ENCODE data around the gene MARK3.

Gene MARK3

DNA sequence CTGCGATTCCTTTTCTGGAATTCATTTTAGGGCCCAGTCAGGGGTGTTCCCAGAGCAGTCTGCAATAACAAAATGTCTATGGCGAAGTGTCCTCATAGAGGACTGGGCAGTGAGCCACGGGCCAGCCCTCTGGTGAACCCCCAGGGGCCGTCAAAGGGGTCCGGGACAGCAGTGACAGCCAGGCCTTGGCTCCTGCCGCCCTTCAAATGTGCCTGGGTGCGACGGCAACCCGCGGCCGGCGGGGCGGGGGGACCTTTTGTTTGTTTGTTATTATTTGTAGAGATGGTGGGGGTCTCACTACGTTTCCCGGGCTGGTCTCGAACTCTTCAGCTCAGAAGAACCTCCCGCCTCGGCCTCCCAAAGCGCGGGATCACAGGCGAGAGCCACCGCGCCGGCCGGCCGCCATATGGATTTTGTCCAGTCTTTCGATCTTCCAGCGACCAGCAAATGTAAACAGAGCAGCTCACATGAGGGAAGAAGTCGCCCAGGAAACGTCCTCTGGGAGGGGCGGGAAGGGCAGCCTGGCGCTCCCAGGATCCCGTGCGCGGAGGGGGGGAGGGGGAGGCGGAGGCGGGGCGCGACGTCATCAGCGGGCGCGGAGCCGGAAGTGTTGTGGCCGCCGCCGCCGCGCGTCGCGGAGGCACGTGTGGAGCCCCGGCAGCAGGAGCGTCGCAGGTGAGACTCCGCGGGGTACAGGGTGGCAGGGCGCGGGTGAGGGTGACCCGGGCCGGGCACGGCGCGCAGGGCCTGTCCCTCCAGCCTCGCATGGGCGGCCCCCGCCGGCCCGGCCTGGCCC is 143.6 kb downstream of the MARK3 start, which contains the start of gene TRMT61A:
TRMT61A (plus strand) TSS at position 610 of the 796 bp plus-strand sequence. CDS start 783 bp downstream, outside the sequence.
- no peak for TF ChIP-seq CTCF (IDR thresholded peaks at IDR 0.05; ENCODE audit: insufficient read depth, low read depth, low read length, missing control alignments)
- peak within 1 kb of the TSS; percentile 67 for H3K4me3 ChIP-seq (ENCODE audit: low read depth, low read length)
- peak; percentile 87 for DNase-seq (ENCODE audit: low read depth)

GRCh38 chr14:103529383-103530365 is 144.5 kb downstream of the MARK3 start:
- TF ChIP-seq CTCF (IDR thresholded peaks at IDR 0.05; ENCODE audit: insufficient read depth, low read depth, low read length, missing control alignments), result no peak
- no peak for DNase-seq (ENCODE audit: low read depth)
- peak overlapping the region; percentile 67 for H3K4me3 ChIP-seq (ENCODE audit: low read depth, low read length)

DNA sequence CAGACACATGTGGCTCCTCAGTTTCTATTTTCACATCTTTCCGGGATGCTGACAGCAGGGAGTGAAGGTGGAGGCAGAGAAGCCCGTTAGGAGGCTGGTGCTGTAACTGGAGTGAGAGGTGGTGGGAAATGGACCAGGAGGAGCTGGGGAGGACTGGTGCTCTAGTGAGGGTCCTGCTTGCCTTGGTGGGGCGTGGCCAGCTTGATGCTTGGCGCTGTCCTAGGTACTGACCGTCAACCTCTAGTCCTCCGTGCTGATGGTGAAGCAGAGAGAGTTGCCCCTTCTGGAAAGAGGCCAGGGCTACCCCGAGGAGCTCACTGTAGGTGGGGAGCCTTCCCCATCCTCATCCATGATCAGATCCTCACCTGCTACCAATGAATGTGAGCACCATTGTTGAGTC is 145.2 kb downstream of the MARK3 start:
- no peak for DNase-seq (ENCODE audit: low read depth)
- H3K4me3 ChIP-seq (ENCODE audit: low read depth, low read length), result peak overlapping the region; percentile 67; the same call in 1 of the 2 replicates
- no peak for TF ChIP-seq CTCF (IDR thresholded peaks at IDR 0.05; ENCODE audit: insufficient read depth, low read depth, low read length, missing control alignments)

GRCh38 chr14:103530831-103531230 is 145.6 kb downstream of the MARK3 start:
- no peak for DNase-seq (ENCODE audit: low read depth)
- TF ChIP-seq CTCF (IDR thresholded peaks at IDR 0.05; ENCODE audit: insufficient read depth, low read depth, low read length, missing control alignments), result no peak
- H3K4me3 ChIP-seq (ENCODE audit: low read depth, low read length), result no peak overlapping the region

DNA sequence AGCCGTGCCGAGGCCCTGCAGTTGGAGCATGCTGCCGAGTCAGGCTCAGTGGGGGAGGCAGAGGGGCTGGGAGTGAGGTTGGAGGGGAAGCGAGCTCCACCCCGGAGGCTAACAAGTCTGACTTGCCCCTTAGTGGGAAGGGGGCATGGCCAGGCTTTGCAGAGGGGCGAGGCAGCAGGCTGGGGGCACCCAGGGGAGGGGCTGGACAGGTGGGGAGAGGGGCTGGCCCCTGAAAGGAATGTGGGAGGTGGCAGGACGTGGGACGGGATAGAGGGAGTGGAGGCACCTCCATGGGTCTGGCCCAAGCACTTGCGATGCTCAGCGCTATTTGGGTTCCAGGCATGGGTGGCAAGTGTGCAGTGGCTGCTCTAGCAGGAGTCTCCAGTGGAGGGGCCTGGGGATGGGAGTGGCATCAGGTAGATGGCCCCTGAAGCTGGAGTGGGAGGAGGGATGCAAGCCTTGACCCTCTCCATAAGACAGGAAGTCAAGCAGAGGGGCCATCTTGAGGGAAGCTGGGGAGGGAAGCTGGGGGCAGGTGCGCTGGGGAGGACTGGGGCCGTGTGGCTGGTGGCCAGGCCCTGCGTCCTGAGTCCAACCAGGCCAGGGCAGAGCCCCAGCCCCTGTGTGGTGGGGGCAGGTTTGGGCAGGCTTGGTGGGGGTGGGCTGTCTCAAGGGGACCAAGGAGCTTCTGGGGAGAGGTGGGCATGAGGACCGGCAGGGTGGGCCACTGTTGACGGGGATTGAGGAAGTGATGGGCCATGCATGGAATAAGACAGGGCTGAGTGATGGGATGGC is 146.4 kb downstream of the MARK3 start:
- no peak for DNase-seq (ENCODE audit: low read depth)
- TF ChIP-seq CTCF (IDR thresholded peaks at IDR 0.05; ENCODE audit: insufficient read depth, low read depth, low read length, missing control alignments), result no peak
- no peak overlapping the region for H3K4me3 ChIP-seq (ENCODE audit: low read depth, low read length)
